HepG2 (cell line): Measurements from ENCODE around the gene TUFM. TPM values are rescaled to one million over a fixed set of nuclear protein-coding genes. Genes with fewer than 3 reads are reported as not detected.
A peak's percentile ranks its signal among the peaks of the same experiment; 100 is the strongest.

ENCODE experiments used
- ADNP ChIP-seq: sonication (generic); formaldehyde crosslinking; IDR thresholded peaks from 2 replicates; pipeline ENCODE4 v1.4.0; 2020; ENCODE audit warnings: missing genetic modification reagents
- EHMT2 ChIP-seq: fragments of 200-600 bp; sonication (generic); IDR thresholded peaks from 2 replicates; pipeline ENCODE4 v1.7.0; 2017; ENCODE audit warnings: antibody characterized with exemption, low read depth, low read length, borderline replicate concordance
- HHEX ChIP-seq: IDR thresholded peaks from 2 replicates; pipeline ENCODE4 v1.6.1; 2016; ENCODE audit warnings: control low read depth
- HMG20B ChIP-seq: conservative IDR thresholded peaks from 2 replicates; pipeline ENCODE4 v1.6.1; 2016; ENCODE audit warnings: missing genetic modification reagents, missing compliant biosample characterization
- HNF4A ChIP-seq: sonication (generic); formaldehyde crosslinking; IDR thresholded peaks from 2 replicates; pipeline ENCODE4 v1.4.0; 2020; ENCODE audit warnings: missing genetic modification reagents
- HNRNPUL1 ChIP-seq: fragments of 200-400 bp; formaldehyde crosslinking; IDR thresholded peaks from 2 replicates; pipeline ENCODE4 v1.6.1; 2017; ENCODE audit warnings: low read depth, mild to moderate bottlenecking, low read length, moderate library complexity
- IKZF4 ChIP-seq: sonication (generic); formaldehyde crosslinking; IDR thresholded peaks from 2 replicates; pipeline ENCODE4 v1.5.1; 2020; ENCODE audit warnings: borderline replicate concordance, mild to moderate bottlenecking, low read depth, missing genetic modification reagents; ENCODE audit errors: not compliant biosample characterization
- NPAS2 ChIP-seq: sonication (generic); formaldehyde crosslinking; IDR thresholded peaks from 2 replicates; pipeline ENCODE4 v1.8.0; 2022; ENCODE audit warnings: mild to moderate bottlenecking, missing genetic modification reagents, borderline replicate concordance
- PAF1 ChIP-seq: IDR thresholded peaks from 2 replicates; pipeline ENCODE4 v1.6.1; 2016; ENCODE audit warnings: missing genetic modification reagents, missing compliant biosample characterization
- PLRG1 ChIP-seq: fragments of 450-650 bp; conservative IDR thresholded peaks from 2 replicates; pipeline ENCODE4 v1.6.1; 2016
- RCOR2 ChIP-seq: IDR thresholded peaks from 2 replicates; pipeline ENCODE4 v1.6.1; 2016; ENCODE audit warnings: missing biosample characterization, missing genetic modification reagents
- SATB2 ChIP-seq: sonication (generic); formaldehyde crosslinking; IDR thresholded peaks from 2 replicates; pipeline ENCODE4 v1.5.0; 2020; ENCODE audit warnings: missing genetic modification reagents
- STAG1 ChIP-seq: sonication (generic); formaldehyde crosslinking; IDR thresholded peaks from 2 replicates; pipeline ENCODE4 v1.4.0; 2020; ENCODE audit warnings: missing genetic modification reagents
- XRCC5 ChIP-seq: fragments of 200-400 bp; formaldehyde crosslinking; optimal IDR thresholded peaks from 2 replicates; pipeline ENCODE3; 2017; ENCODE audit warnings: mild to moderate bottlenecking, low read length
- ZBTB7A ChIP-seq: sonication (generic); formaldehyde crosslinking; IDR thresholded peaks from 2 replicates; pipeline ENCODE4 v1.8.0; 2022; ENCODE audit warnings: mild to moderate bottlenecking, missing genetic modification reagents
- ZNF12 ChIP-seq: sonication (generic); formaldehyde crosslinking; IDR thresholded peaks from 2 replicates; pipeline ENCODE4 v1.5.0; 2020; ENCODE audit warnings: missing genetic modification reagents
- ZNF546 ChIP-seq: sonication (generic); formaldehyde crosslinking; conservative IDR thresholded peaks from 2 replicates; pipeline ENCODE4 v1.8.1; 2023; ENCODE audit warnings: mild to moderate bottlenecking, missing genetic modification reagents
- ZNF674 ChIP-seq: sonication (generic); formaldehyde crosslinking; IDR thresholded peaks from 2 replicates; pipeline ENCODE4 v1.5.0; 2020; ENCODE audit warnings: low read depth, mild to moderate bottlenecking, missing genetic modification reagents
- polyA plus RNA-seq, 8 experiments: library from polyadenylated mRNA; depleted of rRNA in 3 of 8; stranded (reverse) in 7 of 8; unstranded in 1 of 8; fragments of >200 nt; fragmentation: Illumina TruSeq in 4 of 8; extraction: Trizol in 4 of 8; gene quantifications; 2 replicates each; pipeline versions ENCODE4 v1.2.1 to v1.2.3, GENCODE V29; 2011 to 2016; ENCODE audit warnings: low read depth in 4 of 8, missing spikeins in 1 of 8, mixed read lengths in 1 of 8; ENCODE audit not compliant: insufficient read depth in 1 of 8
- total RNA-seq, 5 experiments: library from RNA; depleted of rRNA; stranded (reverse); fragments of >200 nt; fragmentation: Illumina TruSeq; extraction: Trizol; gene quantifications; 2 replicates each; pipeline ENCODE4 v1.2.3, GENCODE V29; 2016; ENCODE audit warnings: low read depth in 1 of 5
- TF ChIP-seq, protein P1 (sequence below): sonication (generic); formaldehyde crosslinking; IDR thresholded peaks from 2 replicates; pipeline ENCODE4 v1.5.1; 2020; ENCODE audit warnings: mild to moderate bottlenecking, moderate library complexity, missing genetic modification reagents
- TF ChIP-seq, protein P2 (sequence below): sonication (generic); formaldehyde crosslinking; IDR thresholded peaks from 2 replicates; pipeline ENCODE4 v1.4.0; 2020; ENCODE audit warnings: mild to moderate bottlenecking, low read depth, missing genetic modification reagents
- TF ChIP-seq, protein P3 (sequence below): sonication (generic); formaldehyde crosslinking; IDR thresholded peaks from 2 replicates; pipeline ENCODE4 v1.5.1; 2020; ENCODE audit warnings: mild to moderate bottlenecking, missing genetic modification reagents, borderline replicate concordance

Gene TUFM
- total and polyA plus RNA-seq, 2 of the 13 experiments (the other 11 are each of a cell fraction or from before 2014, with no cell fraction given) = 206 to 298 TPM

GRCh38 chr16:28823873-28824716 lies 22.1 kb downstream of the TUFM start (continued):
- TF ChIP-seq PLRG1 (no peak), XRCC5 (no peak), HNRNPUL1 (no peak), ZNF12 (CRISPR knock-in tag) (peak; percentile 45; the same call in 1 of the 2 replicates), NPAS2 (CRISPR knock-in tag) (no peak), ADNP (CRISPR knock-in tag) (no peak), HNF4A (CRISPR knock-in tag) (peak; percentile 5; the same call in 1 of the 2 replicates), IKZF4 (CRISPR knock-in tag) (peak; percentile 90), PAF1 (CRISPR knock-in tag) (no peak), SATB2 (CRISPR knock-in tag) (peak; percentile 79; the same call in 1 of the 2 replicates), STAG1 (CRISPR knock-in tag) (no peak), ZBTB7A (CRISPR knock-in tag) (peak; percentile 71; the same call in 1 of the 2 replicates), HHEX (CRISPR knock-in tag) (no peak), RCOR2 (CRISPR knock-in tag) (peak; percentile 52; the same call in 1 of the 2 replicates), EHMT2 (no peak), ZNF674 (CRISPR knock-in tag) (peak; percentile 34; the same call in 1 of the 2 replicates), HMG20B (CRISPR knock-in tag) (0 out of 2 replicates have a peak, but pooled peaks have one; percentile 6), ZNF546 (CRISPR knock-in tag) (no peak)
- TF ChIP-seq, protein P1, sequence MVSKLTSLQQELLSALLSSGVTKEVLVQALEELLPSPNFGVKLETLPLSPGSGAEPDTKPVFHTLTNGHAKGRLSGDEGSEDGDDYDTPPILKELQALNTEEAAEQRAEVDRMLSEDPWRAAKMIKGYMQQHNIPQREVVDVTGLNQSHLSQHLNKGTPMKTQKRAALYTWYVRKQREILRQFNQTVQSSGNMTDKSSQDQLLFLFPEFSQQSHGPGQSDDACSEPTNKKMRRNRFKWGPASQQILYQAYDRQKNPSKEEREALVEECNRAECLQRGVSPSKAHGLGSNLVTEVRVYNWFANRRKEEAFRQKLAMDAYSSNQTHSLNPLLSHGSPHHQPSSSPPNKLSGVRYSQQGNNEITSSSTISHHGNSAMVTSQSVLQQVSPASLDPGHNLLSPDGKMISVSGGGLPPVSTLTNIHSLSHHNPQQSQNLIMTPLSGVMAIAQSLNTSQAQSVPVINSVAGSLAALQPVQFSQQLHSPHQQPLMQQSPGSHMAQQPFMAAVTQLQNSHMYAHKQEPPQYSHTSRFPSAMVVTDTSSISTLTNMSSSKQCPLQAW (CRISPR knock-in tag) = peak; percentile 65; the same call in 1 of the 2 replicates
- TF ChIP-seq, protein P2, sequence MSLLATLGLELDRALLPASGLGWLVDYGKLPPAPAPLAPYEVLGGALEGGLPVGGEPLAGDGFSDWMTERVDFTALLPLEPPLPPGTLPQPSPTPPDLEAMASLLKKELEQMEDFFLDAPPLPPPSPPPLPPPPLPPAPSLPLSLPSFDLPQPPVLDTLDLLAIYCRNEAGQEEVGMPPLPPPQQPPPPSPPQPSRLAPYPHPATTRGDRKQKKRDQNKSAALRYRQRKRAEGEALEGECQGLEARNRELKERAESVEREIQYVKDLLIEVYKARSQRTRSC (CRISPR knock-in tag) = no peak
- TF ChIP-seq, protein P3, sequence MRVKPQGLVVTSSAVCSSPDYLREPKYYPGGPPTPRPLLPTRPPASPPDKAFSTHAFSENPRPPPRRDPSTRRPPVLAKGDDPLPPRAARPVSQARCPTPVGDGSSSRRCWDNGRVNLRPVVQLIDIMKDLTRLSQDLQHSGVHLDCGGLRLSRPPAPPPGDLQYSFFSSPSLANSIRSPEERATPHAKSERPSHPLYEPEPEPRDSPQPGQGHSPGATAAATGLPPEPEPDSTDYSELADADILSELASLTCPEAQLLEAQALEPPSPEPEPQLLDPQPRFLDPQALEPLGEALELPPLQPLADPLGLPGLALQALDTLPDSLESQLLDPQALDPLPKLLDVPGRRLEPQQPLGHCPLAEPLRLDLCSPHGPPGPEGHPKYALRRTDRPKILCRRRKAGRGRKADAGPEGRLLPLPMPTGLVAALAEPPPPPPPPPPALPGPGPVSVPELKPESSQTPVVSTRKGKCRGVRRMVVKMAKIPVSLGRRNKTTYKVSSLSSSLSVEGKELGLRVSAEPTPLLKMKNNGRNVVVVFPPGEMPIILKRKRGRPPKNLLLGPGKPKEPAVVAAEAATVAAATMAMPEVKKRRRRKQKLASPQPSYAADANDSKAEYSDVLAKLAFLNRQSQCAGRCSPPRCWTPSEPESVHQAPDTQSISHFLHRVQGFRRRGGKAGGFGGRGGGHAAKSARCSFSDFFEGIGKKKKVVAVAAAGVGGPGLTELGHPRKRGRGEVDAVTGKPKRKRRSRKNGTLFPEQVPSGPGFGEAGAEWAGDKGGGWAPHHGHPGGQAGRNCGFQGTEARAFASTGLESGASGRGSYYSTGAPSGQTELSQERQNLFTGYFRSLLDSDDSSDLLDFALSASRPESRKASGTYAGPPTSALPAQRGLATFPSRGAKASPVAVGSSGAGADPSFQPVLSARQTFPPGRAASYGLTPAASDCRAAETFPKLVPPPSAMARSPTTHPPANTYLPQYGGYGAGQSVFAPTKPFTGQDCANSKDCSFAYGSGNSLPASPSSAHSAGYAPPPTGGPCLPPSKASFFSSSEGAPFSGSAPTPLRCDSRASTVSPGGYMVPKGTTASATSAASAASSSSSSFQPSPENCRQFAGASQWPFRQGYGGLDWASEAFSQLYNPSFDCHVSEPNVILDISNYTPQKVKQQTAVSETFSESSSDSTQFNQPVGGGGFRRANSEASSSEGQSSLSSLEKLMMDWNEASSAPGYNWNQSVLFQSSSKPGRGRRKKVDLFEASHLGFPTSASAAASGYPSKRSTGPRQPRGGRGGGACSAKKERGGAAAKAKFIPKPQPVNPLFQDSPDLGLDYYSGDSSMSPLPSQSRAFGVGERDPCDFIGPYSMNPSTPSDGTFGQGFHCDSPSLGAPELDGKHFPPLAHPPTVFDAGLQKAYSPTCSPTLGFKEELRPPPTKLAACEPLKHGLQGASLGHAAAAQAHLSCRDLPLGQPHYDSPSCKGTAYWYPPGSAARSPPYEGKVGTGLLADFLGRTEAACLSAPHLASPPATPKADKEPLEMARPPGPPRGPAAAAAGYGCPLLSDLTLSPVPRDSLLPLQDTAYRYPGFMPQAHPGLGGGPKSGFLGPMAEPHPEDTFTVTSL (CRISPR knock-in tag) = no peak
